ENCODE results near the gene IL7R.

IL7R gene

DNA sequence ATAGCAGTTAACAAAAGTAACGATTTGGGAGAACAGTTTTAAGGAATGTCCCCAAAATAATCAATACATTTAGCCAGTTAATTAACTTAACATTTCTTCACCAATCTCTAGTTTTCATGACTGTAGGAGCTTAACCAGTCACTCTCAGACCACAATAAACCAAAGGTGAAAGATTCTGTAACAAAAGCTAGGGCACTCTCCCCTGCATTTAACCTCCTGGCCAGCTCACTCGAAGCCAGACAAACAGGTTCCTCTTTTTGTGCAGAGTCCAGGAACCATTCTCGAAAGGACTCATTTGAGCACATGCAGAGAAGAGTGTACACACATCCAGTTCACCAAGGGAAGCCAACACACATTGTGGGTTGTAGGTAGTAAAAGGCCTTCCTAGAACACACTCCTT is 6.5 kb downstream of the IL7R start:
- Histone ChIP-seq H2AK5ac (ENCODE audit: low read length) (no peak overlapping the region), H3K27ac (ENCODE audit: low read depth, low read length) (peak overlapping the region; percentile 47), H4K91ac (ENCODE audit: low read depth, low read length) (no peak overlapping the region), H3K79me1 (ENCODE audit: low read length) (no peaks in the 10 kb centered on the region), H4K12ac (ENCODE audit: low read depth, low read length) (no peak overlapping the region), H4K8ac (ENCODE audit: low read depth, low read length) (no peak overlapping the region), H3K9me3 (ENCODE audit: insufficient read depth, low read depth, low read length) (no peaks in the 10 kb centered on the region), H2BK5ac (ENCODE audit: low read depth, low read length, poor library complexity) (no peak overlapping the region), H3K27me3 (ENCODE audit: insufficient read depth, low read length) (no peaks in the 10 kb centered on the region), H3K23ac (ENCODE audit: low read length) (no peak overlapping the region), H2BK12ac (ENCODE audit: low read length) (no peak overlapping the region), H3K4me2 (ENCODE audit: low read length) (no peak overlapping the region), H3K4ac (ENCODE audit: low read depth, low read length) (no peak overlapping the region), H3K4me1 (ENCODE audit: control insufficient read depth in 1 of 2, insufficient read depth in 2 of 2, low read length in 2 of 2) (peaks cover 0 to 3% of the 10 kb centered on the region in 2 experiments), H3K14ac (ENCODE audit: low read length) (no peak overlapping the region), H3K4me3 (ENCODE audit: low read depth, low read length) (no peak overlapping the region), H3K9ac (ENCODE audit: low read length) (no peak overlapping the region), H3K36me3 (ENCODE audit: control insufficient read depth in 1 of 2, insufficient read depth in 2 of 2, low read length in 2 of 2) (no peaks in the 10 kb centered on the region), H3K79me2 (ENCODE audit: control insufficient read depth, insufficient read depth, low read length, poor library complexity) (no peaks in the 10 kb centered on the region), H3K18ac (ENCODE audit: low read length) (no peak overlapping the region), H2BK120ac (ENCODE audit: insufficient read depth, low read length, poor library complexity) (no peak overlapping the region), H2AFZ (ENCODE audit: insufficient read depth, low read length, poor library complexity) (no peak overlapping the region)
- DNase-seq: peak; percentile 32 to 70
- no CpG with 5 or more reads among the region's 3 CpGs for WGBS (ENCODE audit: extremely low coverage, insufficient coverage, insufficient read length)

DNA sequence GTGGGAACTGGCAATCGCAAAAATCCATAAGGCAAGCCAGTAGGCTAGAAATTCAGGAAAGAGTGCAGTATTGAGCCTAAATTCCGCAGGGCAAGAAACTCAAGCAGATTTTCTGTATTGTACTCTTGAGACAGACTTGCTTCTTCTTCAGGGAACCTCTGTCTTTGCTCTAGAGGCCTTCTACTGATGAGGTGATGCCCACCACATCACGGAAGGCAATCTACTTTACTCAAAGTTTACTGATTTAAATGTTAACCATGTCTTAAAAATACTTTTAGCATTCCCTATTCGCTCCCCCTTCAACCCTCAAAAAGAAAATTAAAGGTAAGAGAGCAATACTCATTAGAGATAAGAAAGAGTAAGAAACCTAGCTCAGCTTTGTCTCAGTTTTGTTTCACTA is 11.3 kb downstream of the IL7R start:
- H3K4me2 ChIP-seq (ENCODE audit: low read length): no peak overlapping the region
- H3K79me2 ChIP-seq (ENCODE audit: control insufficient read depth, insufficient read depth, low read length, poor library complexity): no peaks in the 10 kb centered on the region
- H3K9me3 ChIP-seq (ENCODE audit: insufficient read depth, low read depth, low read length): no peaks in the 10 kb centered on the region
- no peak overlapping the region for H2BK120ac ChIP-seq (ENCODE audit: insufficient read depth, low read length, poor library complexity)
- no peak overlapping the region for H2AFZ ChIP-seq (ENCODE audit: insufficient read depth, low read length, poor library complexity)
- no peak overlapping the region for H2BK5ac ChIP-seq (ENCODE audit: low read depth, low read length, poor library complexity)
- no peak for DNase-seq
- H4K8ac ChIP-seq (ENCODE audit: low read depth, low read length): no peak overlapping the region
- no peak overlapping the region for H3K4ac ChIP-seq (ENCODE audit: low read depth, low read length)
- no CpG with 5 or more reads among the region's 4 CpGs for WGBS (ENCODE audit: extremely low coverage, insufficient coverage, insufficient read length)
- no peak overlapping the region for H3K9ac ChIP-seq (ENCODE audit: low read length)
- no peaks in the 10 kb centered on the region for H3K27me3 ChIP-seq (ENCODE audit: insufficient read depth, low read length)
- H4K91ac ChIP-seq (ENCODE audit: low read depth, low read length): no peak overlapping the region
- H3K18ac ChIP-seq (ENCODE audit: low read length): no peak overlapping the region
- H3K27ac ChIP-seq (ENCODE audit: low read depth, low read length): no peak overlapping the region
- H3K23ac ChIP-seq (ENCODE audit: low read length): no peak overlapping the region
- no peak overlapping the region for H4K12ac ChIP-seq (ENCODE audit: low read depth, low read length)
- H2AK5ac ChIP-seq (ENCODE audit: low read length): no peak overlapping the region
- H3K4me3 ChIP-seq (ENCODE audit: low read depth, low read length): no peak overlapping the region
- no peaks in the 10 kb centered on the region for H3K36me3 ChIP-seq (ENCODE audit: control insufficient read depth in 1 of 2, insufficient read depth in 2 of 2, low read length in 2 of 2)
- no peaks in the 10 kb centered on the region for H3K79me1 ChIP-seq (ENCODE audit: low read length)
- no peak overlapping the region for H2BK12ac ChIP-seq (ENCODE audit: low read length)
- H3K4me1 ChIP-seq (ENCODE audit: control insufficient read depth in 1 of 2, insufficient read depth in 2 of 2, low read length in 2 of 2): no peaks in the 10 kb centered on the region
- no peak overlapping the region for H3K14ac ChIP-seq (ENCODE audit: low read length)

DNA sequence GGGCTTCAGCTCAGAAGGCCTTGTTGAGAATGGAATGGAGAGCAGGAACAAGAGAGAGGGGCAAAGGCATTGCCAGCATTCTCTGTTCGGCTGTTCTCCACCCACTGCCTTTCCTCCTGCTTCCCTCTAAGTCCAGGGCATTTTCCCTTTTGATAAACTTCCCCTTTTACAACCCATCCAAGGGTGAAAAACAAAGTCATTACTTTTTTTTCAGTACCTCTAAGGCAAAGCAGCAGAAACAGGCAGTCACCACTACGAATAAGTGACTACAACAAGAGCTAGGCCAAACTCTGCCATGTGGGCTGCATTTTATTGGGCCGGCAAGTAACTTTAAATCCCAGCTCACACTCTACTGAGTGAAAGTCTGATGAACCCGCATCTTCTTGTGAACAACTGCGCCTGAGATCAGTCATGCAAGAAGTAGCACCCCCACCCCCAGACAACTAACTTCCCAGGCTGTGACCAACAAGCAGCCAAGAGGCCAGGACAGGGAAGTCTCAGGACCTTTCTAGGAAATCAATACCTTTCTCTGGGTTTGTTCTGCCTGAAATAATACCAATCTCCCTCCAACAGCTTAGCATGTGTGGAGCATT is 13.1 kb downstream of the IL7R start:
- WGBS (ENCODE audit: extremely low coverage, insufficient coverage, insufficient read length): no CpG with 5 or more reads among the region's 5 CpGs
- Histone ChIP-seq H3K4me2 (ENCODE audit: low read length) (no peak overlapping the region), H3K9me3 (ENCODE audit: insufficient read depth, low read depth, low read length) (no peaks in the 10 kb centered on the region), H3K9ac (ENCODE audit: low read length) (no peak overlapping the region), H3K27ac (ENCODE audit: low read depth, low read length) (no peak overlapping the region), H3K18ac (ENCODE audit: low read length) (no peak overlapping the region), H3K27me3 (ENCODE audit: insufficient read depth, low read length) (no peaks in the 10 kb centered on the region), H3K79me2 (ENCODE audit: control insufficient read depth, insufficient read depth, low read length, poor library complexity) (no peaks in the 10 kb centered on the region), H3K4me1 (ENCODE audit: control insufficient read depth in 1 of 2, insufficient read depth in 2 of 2, low read length in 2 of 2) (no peaks in the 10 kb centered on the region), H2AK5ac (ENCODE audit: low read length) (no peak overlapping the region), H4K8ac (ENCODE audit: low read depth, low read length) (no peak overlapping the region), H3K4me3 (ENCODE audit: low read depth, low read length) (no peak overlapping the region), H3K36me3 (ENCODE audit: control insufficient read depth in 1 of 2, insufficient read depth in 2 of 2, low read length in 2 of 2) (no peaks in the 10 kb centered on the region), H3K79me1 (ENCODE audit: low read length) (no peaks in the 10 kb centered on the region), H2BK12ac (ENCODE audit: low read length) (no peak overlapping the region), H2AFZ (ENCODE audit: insufficient read depth, low read length, poor library complexity) (no peak overlapping the region), H2BK5ac (ENCODE audit: low read depth, low read length, poor library complexity) (no peak overlapping the region), H4K12ac (ENCODE audit: low read depth, low read length) (no peak overlapping the region), H2BK120ac (ENCODE audit: insufficient read depth, low read length, poor library complexity) (no peak overlapping the region), H3K23ac (ENCODE audit: low read length) (no peak overlapping the region), H4K91ac (ENCODE audit: low read depth, low read length) (no peak overlapping the region), H3K4ac (ENCODE audit: low read depth, low read length) (no peak overlapping the region), H3K14ac (ENCODE audit: low read length) (no peak overlapping the region)
- DNase-seq: no peak

DNA sequence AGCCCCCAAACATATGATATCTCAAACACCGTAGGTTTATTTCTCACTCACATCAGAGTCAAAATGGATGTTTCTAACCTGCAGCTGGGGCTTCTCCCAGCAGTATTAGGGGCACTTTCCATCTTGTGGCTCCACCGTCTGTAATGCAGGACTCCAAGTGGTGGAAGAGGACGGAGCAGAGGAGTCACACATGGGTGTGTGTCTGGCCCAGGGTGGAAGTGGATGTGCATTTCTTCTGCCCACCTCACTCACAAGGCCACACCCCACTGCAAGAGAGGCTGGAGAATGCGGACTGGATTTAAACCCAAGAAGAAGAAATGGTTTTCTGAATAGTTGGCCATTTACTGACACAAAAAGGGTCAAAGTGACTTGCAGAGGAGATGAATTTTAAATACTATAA is 13.9 kb downstream of the IL7R start:
- no peak overlapping the region for H3K4me2 ChIP-seq (ENCODE audit: low read length)
- H2BK5ac ChIP-seq (ENCODE audit: low read depth, low read length, poor library complexity): no peak overlapping the region
- H3K79me1 ChIP-seq (ENCODE audit: low read length): no peaks in the 10 kb centered on the region
- no peak overlapping the region for H2AFZ ChIP-seq (ENCODE audit: insufficient read depth, low read length, poor library complexity)
- no peaks in the 10 kb centered on the region for H3K27me3 ChIP-seq (ENCODE audit: insufficient read depth, low read length)
- DNase-seq: no peak
- H3K4me1 ChIP-seq (ENCODE audit: control insufficient read depth in 1 of 2, insufficient read depth in 2 of 2, low read length in 2 of 2): no peaks in the 10 kb centered on the region
- no peaks in the 10 kb centered on the region for H3K36me3 ChIP-seq (ENCODE audit: control insufficient read depth in 1 of 2, insufficient read depth in 2 of 2, low read length in 2 of 2)
- WGBS (ENCODE audit: extremely low coverage, insufficient coverage, insufficient read length): no CpG with 5 or more reads among the region's 4 CpGs
- H3K79me2 ChIP-seq (ENCODE audit: control insufficient read depth, insufficient read depth, low read length, poor library complexity): no peaks in the 10 kb centered on the region
- H3K27ac ChIP-seq (ENCODE audit: low read depth, low read length): no peak overlapping the region
- H4K12ac ChIP-seq (ENCODE audit: low read depth, low read length): no peak overlapping the region
- H2BK120ac ChIP-seq (ENCODE audit: insufficient read depth, low read length, poor library complexity): no peak overlapping the region
- H3K23ac ChIP-seq (ENCODE audit: low read length): no peak overlapping the region
- H3K9me3 ChIP-seq (ENCODE audit: insufficient read depth, low read depth, low read length): no peaks in the 10 kb centered on the region
- H2BK12ac ChIP-seq (ENCODE audit: low read length): no peak overlapping the region
- no peak overlapping the region for H3K4me3 ChIP-seq (ENCODE audit: low read depth, low read length)
- no peak overlapping the region for H3K9ac ChIP-seq (ENCODE audit: low read length)
- H3K14ac ChIP-seq (ENCODE audit: low read length): no peak overlapping the region
- no peak overlapping the region for H4K91ac ChIP-seq (ENCODE audit: low read depth, low read length)
- no peak overlapping the region for H3K18ac ChIP-seq (ENCODE audit: low read length)
- no peak overlapping the region for H2AK5ac ChIP-seq (ENCODE audit: low read length)
- no peak overlapping the region for H3K4ac ChIP-seq (ENCODE audit: low read depth, low read length)
- H4K8ac ChIP-seq (ENCODE audit: low read depth, low read length): no peak overlapping the region
